CD4-positive, alpha-beta memory T cell (primary cell): ENCODE data around the gene ABCB6. TPM values are rescaled to one million over a fixed set of nuclear protein-coding genes. Genes with fewer than 3 reads are reported as not detected.

Experiments
- CTCF ChIA-PET: fragments of 350-600 bp; sonication (Branson Sonifier 250); formaldehyde crosslinking; loops from one replicate; lab custom pipeline; 2021; ENCODE audit warnings: inconsistent platforms; ENCODE audit not compliant: partially characterized antibody; lab: Charles Lee
- POLR2A ChIA-PET: fragments of 350-600 bp; sonication (Branson Sonifier 250); formaldehyde crosslinking; loops from one replicate; lab custom pipeline; 2021; ENCODE audit not compliant: partially characterized antibody; lab: Charles Lee
- DNase-seq, 5 donors: peaks; one replicate each; pipeline versions ENCODE4 v3.0.0 to v3.0.0-alpha.2; 2020 to 2022; ENCODE audit warnings: mixed read lengths in 1 of 5
- H3K27ac ChIP-seq: one replicate; pipeline ENCODE4 v1.7.0; 2013; ENCODE audit warnings: low read depth, low read length
- H3K27me3 ChIP-seq: 2 replicates; pipeline ENCODE4 v1.7.0; 2013; ENCODE audit warnings: mild to moderate bottlenecking, low read length, moderate library complexity; ENCODE audit not compliant: insufficient read depth
- H3K36me3 ChIP-seq: 2 replicates; pipeline ENCODE4 v1.7.0; 2013; ENCODE audit warnings: mild to moderate bottlenecking, low read length, moderate library complexity; ENCODE audit not compliant: insufficient read depth
- H3K4me1 ChIP-seq: 2 replicates; pipeline ENCODE4 v1.7.0; 2013; ENCODE audit warnings: mild to moderate bottlenecking, low read length, moderate library complexity; ENCODE audit not compliant: insufficient read depth
- H3K4me3 ChIP-seq, 2 donors: one replicate each; pipeline ENCODE4 v1.7.0; 2013; ENCODE audit warnings: low read length in 2 of 2, mild to moderate bottlenecking in 1 of 2
- H3K9me3 ChIP-seq, 2 donors: one replicate each; pipeline ENCODE4 v1.7.0; 2013; ENCODE audit warnings: low read length in 2 of 2, control low read depth in 1 of 2; ENCODE audit not compliant: control insufficient read depth in 1 of 2
- H3K27ac Mint-ChIP-seq, 7 donors: one replicate each; pipeline ENCODE4 v1.8.0; 2020 to 2021; ENCODE audit warnings: mixed read lengths in 7 of 7, mild to moderate bottlenecking in 6 of 7, inconsistent platforms in 3 of 7, moderate library complexity in 3 of 7
- H3K27me3 Mint-ChIP-seq, 2 donors: one replicate each; pipeline ENCODE4 v1.8.0; 2020 to 2021; ENCODE audit warnings: mixed read lengths in 2 of 2
- H3K36me3 Mint-ChIP-seq, 2 donors: one replicate each; pipeline ENCODE4 v1.8.0; 2020 to 2021; ENCODE audit warnings: mixed read lengths in 2 of 2, inconsistent platforms in 1 of 2, mild to moderate bottlenecking in 1 of 2
- H3K4me1 Mint-ChIP-seq, 4 donors: one replicate each; pipeline ENCODE4 v1.8.0; 2020 to 2021; ENCODE audit warnings: mixed read lengths in 4 of 4, mild to moderate bottlenecking in 1 of 4
- H3K4me3 Mint-ChIP-seq, 8 donors: one replicate each; pipeline ENCODE4 v1.8.0; 2020 to 2021; ENCODE audit warnings: mixed read lengths in 8 of 8, mild to moderate bottlenecking in 7 of 8, moderate library complexity in 6 of 8, inconsistent platforms in 3 of 8
- H3K9me3 Mint-ChIP-seq, 8 donors: one replicate each; pipeline ENCODE4 v1.8.0; 2020 to 2021; ENCODE audit warnings: mixed read lengths in 8 of 8, mild to moderate bottlenecking in 5 of 8, inconsistent platforms in 3 of 8, moderate library complexity in 1 of 8
- intact Hi-C: fragments of 100-400 bp; cut with micrococcal nuclease; formaldehyde crosslinking; loops from one replicate; pipeline ENCODE4 v1.15.1; 2023
- polyA plus RNA-seq, 2 donors: library from polyadenylated mRNA; unstranded; fragments of 300-500 nt; fragmentation: Illumina TruSeq; gene quantifications; one replicate each; pipeline ENCODE4 v1.2.3, GENCODE V29; 2021
- total RNA-seq, 2 experiments: library from RNA; stranded (reverse); gene quantifications; one replicate each; pipeline ENCODE4 v1.2.3, GENCODE V29; 2021

The ABCB6 gene
- total and polyA plus RNA-seq, 4 experiments from 2014 or later: 1.4 to 11.1 (median 7.5) TPM

DNA sequence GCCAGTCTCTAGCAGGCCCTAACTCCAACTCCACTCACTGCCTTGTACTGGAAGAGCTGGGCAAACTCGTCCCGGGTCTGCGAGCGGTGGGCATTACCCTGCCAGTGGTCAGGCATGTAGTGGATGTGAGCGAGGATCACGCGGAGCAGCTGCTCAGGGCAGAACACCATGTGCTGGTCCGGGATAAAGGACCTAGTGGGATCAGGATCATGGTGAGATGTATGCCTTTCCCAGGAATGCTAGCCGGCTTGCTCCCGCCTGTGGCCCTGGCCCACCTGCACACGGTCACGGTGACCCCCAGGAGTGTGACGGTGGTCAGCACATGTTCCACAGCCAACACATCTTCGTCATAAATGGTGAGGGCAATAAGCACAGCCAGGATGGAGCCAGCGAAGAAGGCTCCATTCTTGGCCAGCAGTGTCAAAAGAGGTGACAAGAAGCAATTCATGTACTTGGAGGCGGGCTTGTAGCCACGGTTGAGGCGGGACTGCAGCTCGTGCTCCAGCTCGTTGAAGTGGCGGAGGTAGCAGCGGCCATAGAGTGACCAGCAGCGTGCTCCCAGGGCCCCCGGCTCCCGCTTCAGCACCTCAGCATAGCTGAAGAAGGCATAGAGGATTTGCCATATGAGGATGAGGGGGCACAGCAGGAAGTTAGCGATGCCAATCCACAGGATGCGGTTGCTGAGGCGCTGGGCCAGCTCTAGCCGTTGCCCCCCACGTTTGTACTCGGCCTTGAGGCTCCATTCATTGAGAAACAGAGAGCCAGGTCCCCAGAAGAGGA lies 5.3 kb upstream of the ABCB6 start:
- no peaks in the 10 kb centered on the region for H3K27me3 ChIP-seq
- no peaks in the 10 kb centered on the region for H3K9me3 ChIP-seq
- no peak overlapping the region for H3K4me3 Mint-ChIP-seq
- H3K4me1 Mint-ChIP-seq: peaks cover 19 to 46% (median 30%) of the 10 kb centered on the region in 4 donors
- peaks cover 34 to 59% of the 10 kb centered on the region in 2 donors for H3K36me3 Mint-ChIP-seq
- H3K4me1 ChIP-seq: peaks cover 30% of the 10 kb centered on the region
- ChIA-PET POLR2A (interaction anchor here (4.4 to 17.6 kb wide), 2 partner anchors 17 to 26 kb away, joined by 13 to 684 read pairs; partner anchors contain the start of genes GLB1L, STK16, TUBA4A and TUBA4B), CTCF (interaction anchor here (1.1 to 2.0 kb wide), 3 partner anchors 11 to 71 kb away, joined by 3 to 4 read pairs (median 3); no protein-coding TSS in a partner anchor)
- peaks cover 0 to 2% (median 0%) of the 10 kb centered on the region in 8 donors for H3K9me3 Mint-ChIP-seq
- H3K27ac ChIP-seq: no peak overlapping the region
- no peak for DNase-seq
- peak overlapping the region in 3 of 7 donors; percentile 25 to 50 (median 41) for H3K27ac Mint-ChIP-seq
- H3K27me3 Mint-ChIP-seq: no peaks in the 10 kb centered on the region
- no peak overlapping the region for H3K4me3 ChIP-seq
- H3K36me3 ChIP-seq: peaks cover 64% of the 10 kb centered on the region
- intact Hi-C loops: no loop called here

GRCh38 chr2:219221957-219222518 lies 3.3 kb upstream of the ABCB6 start:
- Histone ChIP-seq H3K9me3 (no peaks in the 10 kb centered on the region), H3K27ac (no peak overlapping the region), H3K4me1 (peaks cover 28% of the 10 kb centered on the region), H3K4me3 (no peak overlapping the region), H3K27me3 (no peaks in the 10 kb centered on the region), H3K36me3 (peaks cover 63% of the 10 kb centered on the region)
- intact Hi-C loops: no loop called here
- peaks cover 15 to 40% (median 24%) of the 10 kb centered on the region in 4 donors for H3K4me1 Mint-ChIP-seq
- DNase-seq: no peak
- ChIA-PET CTCF (interaction anchor here (1.0 kb wide), 1 partner anchor 77 kb away, joined by 3 read pairs; no protein-coding TSS in a partner anchor), POLR2A (interaction anchor here (0.6 to 6.9 kb wide), 6 partner anchors 8 to 45 kb away, joined by 3 to 80 read pairs (median 4); partner anchors contain the start of genes ANKZF1, ATG9A, CNPPD1 and TUBA4A)
- no peaks in the 10 kb centered on the region for H3K27me3 Mint-ChIP-seq
- H3K9me3 Mint-ChIP-seq: peaks cover 0 to 2% (median 0%) of the 10 kb centered on the region in 8 donors
- no peak overlapping the region for H3K4me3 Mint-ChIP-seq
- peaks cover 34 to 59% of the 10 kb centered on the region in 2 donors for H3K36me3 Mint-ChIP-seq
- no peak overlapping the region for H3K27ac Mint-ChIP-seq

- Histone ChIP-seq H3K4me1 (peaks cover 24% of the 10 kb centered on the region), H3K27ac (no peak overlapping the region), H3K9me3 (no peaks in the 10 kb centered on the region), H3K36me3 (peaks cover 55% of the 10 kb centered on the region), H3K27me3 (no peaks in the 10 kb centered on the region), H3K4me3 (no peak overlapping the region)
- no peaks in the 10 kb centered on the region for H3K27me3 Mint-ChIP-seq
- H3K9me3 Mint-ChIP-seq: peaks cover 0 to 2% (median 0%) of the 10 kb centered on the region in 8 donors
- H3K36me3 Mint-ChIP-seq: peaks cover 30 to 53% of the 10 kb centered on the region in 2 donors
- H3K27ac Mint-ChIP-seq: peak overlapping the region in 1 of 7 donors; percentile 60
- DNase-seq: no peak
- POLR2A ChIA-PET: interaction anchor here (0.6 to 6.9 kb wide), 7 partner anchors 8 to 559 kb away, joined by 3 to 98 read pairs (median 7); partner anchors contain the start of genes ANKZF1, ATG9A, GLB1L and STK16
- CTCF ChIA-PET: interaction anchor here (1.0 to 12.2 kb wide), 4 partner anchors 9 to 74 kb away, joined by 3 to 186 read pairs (median 6); partner anchors contain the start of gene NHEJ1
- H3K4me3 Mint-ChIP-seq: peak overlapping the region in 2 of 8 donors; percentile 43 to 46
- peaks cover 11 to 34% (median 22%) of the 10 kb centered on the region in 4 donors for H3K4me1 Mint-ChIP-seq
- intact Hi-C loops: no loop called here
Observed at GRCh38 chr2:219220652-219221402, 2.1 kb upstream of the ABCB6 start.

GRCh38 chr2:219219784-219220532 lies 1.2 kb upstream of the ABCB6 start:
- intact Hi-C loops: loop anchor here (1.0 to 10.0 kb wide), 4 partner anchors 9 to 165 kb away; partner anchors contain the start of genes ANKZF1, ATG9A, NHEJ1 and SLC23A3
- no peaks in the 10 kb centered on the region for H3K27me3 ChIP-seq
- POLR2A ChIA-PET: interaction anchor here (0.6 to 15.3 kb wide), 8 partner anchors 9 to 558 kb away, joined by 3 to 424 read pairs (median 56); partner anchors contain the start of genes ANKZF1, ATG9A, CNPPD1 and DNAJB2
- peaks cover 24% of the 10 kb centered on the region for H3K4me1 ChIP-seq
- H3K36me3 ChIP-seq: peaks cover 46% of the 10 kb centered on the region
- no peaks in the 10 kb centered on the region for H3K9me3 ChIP-seq
- peaks cover 0 to 2% (median 0%) of the 10 kb centered on the region in 8 donors for H3K9me3 Mint-ChIP-seq
- no peak for DNase-seq
- peaks cover 24 to 46% of the 10 kb centered on the region in 2 donors for H3K36me3 Mint-ChIP-seq
- no peak overlapping the region for H3K27ac ChIP-seq
- peak overlapping the region in 4 of 7 donors; percentile 47 to 80 (median 60) for H3K27ac Mint-ChIP-seq
- peak overlapping the region in 7 of 8 donors; percentile 30 to 85 (median 46) for H3K4me3 Mint-ChIP-seq
- no peak overlapping the region for H3K4me3 ChIP-seq
- CTCF ChIA-PET: interaction anchor here (1.0 to 14.5 kb wide), 6 partner anchors 46 to 75 kb away, joined by 3 to 253 read pairs (median 4); partner anchors contain the start of genes CNPPD1, NHEJ1, RETREG2 and SLC23A3
- H3K27me3 Mint-ChIP-seq: no peaks in the 10 kb centered on the region
- peaks cover 9 to 27% (median 19%) of the 10 kb centered on the region in 4 donors for H3K4me1 Mint-ChIP-seq

DNA sequence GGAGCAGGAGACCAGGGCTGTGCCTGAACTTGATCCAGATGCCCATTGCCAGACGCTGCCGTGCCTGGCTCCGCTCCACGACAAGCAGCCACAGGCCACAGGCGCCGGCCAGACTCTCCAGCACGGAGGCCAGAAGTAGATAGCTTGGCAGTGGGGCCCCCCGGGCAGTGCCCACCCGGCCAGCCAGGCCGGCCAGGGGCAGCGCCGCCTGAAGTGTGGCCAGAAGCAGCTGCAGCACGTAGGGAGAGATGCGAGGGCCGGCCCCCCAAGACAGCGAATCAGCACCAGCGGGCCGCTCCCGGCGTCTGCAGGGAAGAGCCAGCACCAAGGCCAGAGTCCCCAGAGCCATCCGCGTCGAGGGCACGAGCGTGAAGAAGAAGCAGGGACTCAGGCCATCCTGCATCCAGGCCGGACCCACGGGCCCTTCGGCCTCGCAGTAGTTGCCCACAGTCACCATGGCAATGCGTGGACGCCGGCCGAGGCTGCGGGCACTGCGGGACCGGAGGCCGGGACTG lies 484 bp downstream of the ABCB6 start:
- no peaks in the 10 kb centered on the region for H3K27me3 Mint-ChIP-seq

More for the DNA sequence above, 484 bp downstream of the ABCB6 start:
- Histone ChIP-seq H3K36me3 (peaks cover 29% of the 10 kb centered on the region), H3K27ac (peak overlapping the region; percentile 53), H3K4me3 (peak overlapping the region; percentile 49 to 68), H3K27me3 (no peaks in the 10 kb centered on the region), H3K9me3 (no peaks in the 10 kb centered on the region), H3K4me1 (peaks cover 24% of the 10 kb centered on the region)
- ChIA-PET POLR2A (interaction anchor here (0.7 to 15.3 kb wide), 14 partner anchors 10 to 77 kb away, joined by 3 to 424 read pairs (median 22); partner anchors contain the start of genes ANKZF1, ATG9A, CNPPD1 and DNAJB2), CTCF (interaction anchor here (1.0 to 14.5 kb wide), 7 partner anchors 9 to 76 kb away, joined by 3 to 253 read pairs (median 4); partner anchors contain the start of genes CNPPD1, GLB1L, NHEJ1 and RETREG2)
- Mint-ChIP-seq H3K4me3 (peak overlapping the region; percentile 81 to 93 (median 84)), H3K36me3 (peaks cover 10 to 29% of the 10 kb centered on the region in 2 donors), H3K9me3 (no peaks in the 10 kb centered on the region), H3K27ac (peak overlapping the region; percentile 74 to 96 (median 88)), H3K4me1 (peaks cover 8 to 25% (median 19%) of the 10 kb centered on the region in 4 donors)
- intact Hi-C loops: loop anchor here (2.0 to 10.0 kb wide), 3 partner anchors 47 to 163 kb away; partner anchors contain the start of genes NHEJ1 and SLC23A3
- DNase-seq: peak in 3 of 5 donors; percentile 28 to 51 (median 37)
